ENCODE data around the gene NRF1.
"Not testable (repeated sequence)": the region's sequence is repeated elsewhere in the genome, so short reads cannot be mapped to it uniquely, and the experiment has no call there.

The NRF1 gene

DNA sequence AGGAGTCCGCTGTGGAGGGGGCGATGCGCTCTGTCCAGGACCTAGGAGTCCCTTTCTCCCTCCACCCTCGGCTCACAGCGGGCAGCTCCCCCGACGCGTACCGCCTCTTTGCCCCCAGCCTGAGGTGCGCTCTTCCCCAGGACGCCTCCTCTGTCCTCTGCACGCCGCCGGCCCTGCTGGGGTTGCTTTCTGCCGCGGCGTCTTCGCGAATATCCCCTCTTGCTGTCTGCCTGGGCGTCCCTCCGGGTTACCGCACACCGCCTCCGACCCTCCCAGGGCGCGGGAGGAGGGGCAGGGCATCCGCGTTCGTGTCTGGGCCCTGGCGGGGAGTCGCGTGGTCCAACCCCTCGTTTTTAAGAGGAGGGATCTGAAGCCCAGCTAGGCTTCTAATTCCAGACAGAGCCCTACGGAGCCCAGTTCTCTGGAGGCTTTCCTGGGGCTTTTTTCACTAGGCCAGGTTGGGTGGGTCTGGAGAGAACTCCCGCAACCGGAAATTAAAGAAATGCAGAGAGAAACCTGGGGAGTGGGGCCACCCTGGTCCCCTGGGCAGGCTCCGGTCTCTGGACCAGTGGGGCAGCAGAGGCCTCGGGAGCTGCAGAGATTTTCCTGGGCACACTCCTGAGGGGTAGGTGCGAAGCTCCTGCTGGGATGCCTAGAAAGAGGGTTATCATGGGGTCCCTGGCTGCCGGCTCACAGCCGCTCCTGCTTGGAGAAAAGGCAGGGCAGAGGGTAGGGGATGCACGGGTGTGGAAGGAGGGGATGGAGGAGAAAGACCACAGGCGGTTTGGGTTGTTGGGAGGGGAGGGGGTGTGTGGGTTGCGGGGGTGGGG is 174.4 kb downstream of the NRF1 start:
- no peak for DNase-seq

DNA sequence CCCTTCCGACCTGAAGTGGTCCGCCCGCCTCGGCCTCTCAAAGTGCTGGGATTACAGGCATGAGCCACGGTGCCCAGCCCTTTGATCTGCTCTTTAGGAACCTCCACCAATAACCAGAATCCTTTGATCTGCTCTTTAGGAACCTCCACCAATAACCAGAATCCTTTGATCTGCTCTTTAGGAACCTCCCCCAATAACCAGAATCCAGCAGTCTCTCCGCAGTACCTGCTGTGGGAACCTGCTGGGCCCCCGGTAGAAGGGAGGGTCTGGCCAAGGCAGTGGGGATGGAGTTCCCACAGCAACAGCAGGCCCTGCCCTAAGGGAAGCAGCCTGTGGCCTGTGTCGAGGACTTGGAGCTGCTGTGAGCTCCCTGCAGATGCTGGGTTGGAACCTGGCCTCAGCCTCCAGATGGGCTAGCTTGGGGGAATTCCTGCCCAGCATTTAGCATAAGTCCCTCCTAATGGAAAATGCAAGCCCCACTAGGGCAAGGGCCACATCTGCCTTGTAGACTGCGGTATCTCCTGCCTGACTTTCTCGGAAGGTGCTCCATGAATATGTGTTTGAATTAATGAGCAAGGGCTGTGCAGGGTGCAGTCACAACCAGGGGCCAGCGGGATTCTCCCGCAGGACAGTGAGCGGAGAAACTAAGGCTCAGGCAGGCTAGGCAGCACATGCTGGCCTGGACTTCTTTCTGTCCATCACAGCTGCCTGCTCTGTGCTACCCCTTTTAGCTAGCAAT is 175.5 kb downstream of the NRF1 start:
- no peak for DNase-seq

DNA sequence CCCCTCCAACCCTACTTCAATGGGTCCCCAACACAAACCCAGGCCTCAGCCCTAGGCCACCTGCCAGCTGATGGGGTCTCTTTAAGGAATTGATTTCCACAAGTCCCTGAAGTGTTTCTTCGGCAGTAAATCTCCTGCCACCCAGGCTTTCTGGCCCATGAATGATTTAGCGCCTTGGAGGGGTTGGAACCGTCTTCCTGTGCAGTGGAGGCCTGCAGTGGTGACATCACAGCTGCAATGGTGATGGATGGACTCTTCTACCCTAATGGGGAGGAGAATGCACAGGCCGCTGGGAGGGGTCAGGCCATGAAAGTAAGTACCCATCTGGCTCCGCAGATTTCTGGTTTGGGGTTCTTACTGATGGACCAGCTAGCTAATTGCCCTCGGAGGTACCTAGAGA is 177.5 kb downstream of the NRF1 start:
- no peak for DNase-seq

DNA sequence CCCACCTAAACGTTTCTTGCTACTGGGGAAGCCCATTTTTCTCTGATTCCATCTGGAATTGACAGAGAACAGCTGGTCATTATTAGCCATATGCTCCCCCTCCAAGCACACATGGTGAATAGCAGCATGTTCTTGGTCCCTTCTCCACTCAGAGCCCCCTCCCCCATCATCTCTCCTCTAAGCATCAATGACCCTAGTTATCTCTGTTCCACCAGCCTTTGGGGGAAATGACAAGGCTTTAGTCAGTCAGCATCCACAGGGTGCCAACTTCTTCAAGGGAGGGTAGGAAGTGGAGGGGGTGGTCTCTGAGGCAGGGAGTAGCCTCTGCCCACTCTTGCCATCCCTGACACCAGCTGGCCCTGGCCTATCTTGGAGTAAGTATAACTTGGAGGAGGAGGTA is 178.1 kb downstream of the NRF1 start:
- DNase-seq = no peak

DNA sequence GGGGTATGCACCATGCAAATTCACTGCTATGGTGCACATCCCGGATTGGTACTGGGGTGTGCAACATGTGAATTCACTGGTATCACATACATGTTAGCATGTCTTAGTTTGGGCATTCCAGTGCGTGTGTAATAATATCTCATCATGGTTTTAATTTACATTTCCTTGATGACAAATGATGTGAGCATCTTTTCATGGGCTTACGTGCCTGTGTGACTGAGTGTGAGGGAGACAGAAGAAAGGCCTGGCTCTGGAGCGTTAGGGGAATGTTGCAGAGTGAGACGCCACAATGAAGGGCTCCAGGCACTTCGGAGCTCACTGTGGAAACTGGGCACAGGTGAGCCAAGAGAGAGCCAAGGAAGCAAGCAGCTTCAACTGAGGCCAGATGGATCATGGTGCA is 178.6 kb downstream of the NRF1 start:
- DNase-seq = no peak

DNA sequence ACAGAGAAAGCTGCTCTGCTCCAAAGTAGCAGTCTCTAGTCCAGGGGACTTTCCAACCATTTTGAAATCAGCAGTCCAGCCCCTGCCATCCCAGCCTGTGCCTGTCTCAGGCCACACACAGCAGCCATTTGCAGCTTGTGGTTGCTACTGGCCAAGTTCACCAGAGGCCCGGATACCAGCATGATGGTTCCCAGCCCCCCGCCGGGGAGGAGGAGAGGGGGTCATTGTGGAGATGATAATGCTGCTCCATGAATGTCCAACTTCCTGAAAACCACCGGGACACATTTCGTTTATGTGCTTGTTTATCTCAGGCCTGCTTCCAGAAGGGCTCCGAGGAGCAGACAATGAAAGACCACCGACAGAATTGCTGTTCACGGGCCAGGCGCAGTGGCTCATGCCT is 181.2 kb downstream of the NRF1 start:
- no peak for DNase-seq

DNA sequence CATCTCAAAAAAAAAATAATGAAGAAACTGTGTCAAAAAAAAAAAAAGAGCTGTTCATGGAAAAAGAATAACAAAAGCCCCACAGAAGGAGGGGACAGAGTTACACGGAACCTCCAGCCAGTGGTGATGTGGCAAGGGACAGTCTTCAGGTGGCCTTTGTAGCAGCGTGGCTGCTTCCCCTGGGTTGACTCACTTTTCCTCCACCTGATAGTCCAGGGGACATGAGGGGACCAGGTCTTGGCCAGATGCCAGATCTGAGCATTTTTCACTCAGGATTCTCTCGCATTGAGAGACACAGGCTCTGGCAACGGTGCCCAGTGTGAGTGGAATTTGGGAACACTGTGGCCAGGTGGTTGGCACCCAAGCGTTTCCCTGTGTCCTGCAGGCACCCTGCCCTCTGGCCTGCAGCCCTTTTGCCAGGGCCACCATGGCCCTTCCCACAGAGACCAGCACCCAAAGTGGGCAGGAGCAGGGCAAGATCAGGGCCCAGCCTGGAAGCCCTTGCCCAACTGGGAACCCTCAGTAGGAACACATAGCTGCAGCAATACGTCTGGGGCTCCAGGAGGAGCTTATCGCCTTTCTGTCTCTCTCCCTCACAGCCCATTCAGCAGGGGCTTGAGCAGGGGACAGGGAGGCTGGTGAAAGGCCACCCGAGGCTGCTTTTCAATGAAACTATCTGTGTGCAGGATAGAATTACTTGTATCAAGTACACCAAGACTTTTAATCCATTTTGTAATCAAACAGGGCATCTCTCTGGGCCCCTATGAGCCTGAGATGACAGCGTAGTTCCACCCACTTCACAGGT is 182.2 kb downstream of the NRF1 start:
- DNase-seq = no peak

DNA sequence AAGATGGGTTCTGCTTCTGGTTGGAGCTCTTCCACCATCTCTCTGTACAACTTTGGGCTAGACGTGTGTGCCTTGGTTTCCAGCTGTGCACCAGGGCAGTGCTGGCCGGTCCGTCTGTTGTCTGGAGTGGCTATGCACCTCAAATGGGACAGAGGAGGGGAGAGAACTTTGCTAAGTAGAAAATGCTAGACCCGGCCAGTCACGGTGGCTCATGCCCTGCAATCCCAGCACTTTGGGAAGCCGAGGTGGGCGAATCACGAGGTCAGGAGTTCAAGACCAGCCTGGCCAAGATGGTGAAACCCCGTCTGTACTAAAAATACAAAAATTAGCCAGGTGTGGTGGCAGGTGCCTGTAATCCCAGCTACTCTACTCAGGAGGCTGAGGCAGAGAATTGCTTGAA is 182.9 kb downstream of the NRF1 start:
- DNase-seq = not testable (repeated sequence)

DNA sequence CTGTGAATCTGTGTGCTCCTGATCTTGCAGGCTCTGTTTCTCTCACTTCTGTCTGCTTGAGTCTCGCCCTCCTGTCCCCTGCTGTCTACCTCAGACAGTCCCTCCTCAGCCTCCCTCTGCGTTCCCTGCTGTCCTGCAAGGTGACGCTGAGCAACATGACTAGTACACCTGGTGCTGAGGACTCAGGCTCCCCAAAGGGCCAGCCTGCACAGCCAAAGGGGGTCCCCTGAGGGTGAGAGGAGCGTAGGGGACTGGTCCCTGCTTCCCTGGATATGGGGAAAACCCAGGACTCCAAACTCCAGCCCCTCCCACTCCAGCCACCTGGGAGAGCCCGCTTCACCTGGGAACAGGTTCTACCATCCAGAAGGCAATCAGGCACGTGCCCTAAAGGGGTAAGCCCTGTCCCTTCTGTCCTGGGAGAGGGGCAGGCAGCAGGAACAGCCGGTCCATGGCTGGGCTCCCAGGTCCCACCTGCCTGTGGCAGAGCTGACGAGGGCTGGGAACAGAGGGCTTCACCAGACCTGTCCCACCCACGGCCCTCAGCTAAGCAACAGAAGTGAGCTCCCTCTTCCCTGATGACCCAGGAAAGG is 184.8 kb downstream of the NRF1 start:
- DNase-seq = no peak

DNA sequence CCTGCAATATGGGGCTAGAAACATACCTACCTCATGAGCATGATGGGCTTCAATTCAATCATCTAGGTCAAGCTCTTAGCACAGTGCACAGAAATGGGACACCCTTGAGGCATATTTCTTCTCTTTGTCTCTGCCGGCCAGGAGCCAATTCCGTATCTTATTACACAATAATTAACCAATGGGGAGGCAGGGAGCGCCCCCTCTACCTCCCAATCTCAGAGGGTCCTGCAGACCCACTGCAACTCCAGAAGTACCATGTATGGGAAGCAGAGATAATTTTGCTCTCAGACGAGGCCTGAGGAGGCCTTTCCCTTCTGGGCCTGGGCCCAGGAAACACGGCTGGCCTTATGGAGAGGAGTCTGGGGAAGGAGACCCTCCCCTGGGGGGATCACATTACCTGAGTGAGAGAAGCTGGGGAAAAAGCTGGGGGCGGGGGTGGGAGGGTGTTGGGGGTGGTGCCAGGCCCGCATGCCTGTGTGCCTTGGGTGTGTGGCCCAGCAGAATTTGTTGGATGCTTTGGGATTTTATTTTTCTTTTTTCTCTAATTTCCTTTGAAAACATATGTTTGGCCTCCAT is 185.8 kb downstream of the NRF1 start:
- no peak for DNase-seq

DNA sequence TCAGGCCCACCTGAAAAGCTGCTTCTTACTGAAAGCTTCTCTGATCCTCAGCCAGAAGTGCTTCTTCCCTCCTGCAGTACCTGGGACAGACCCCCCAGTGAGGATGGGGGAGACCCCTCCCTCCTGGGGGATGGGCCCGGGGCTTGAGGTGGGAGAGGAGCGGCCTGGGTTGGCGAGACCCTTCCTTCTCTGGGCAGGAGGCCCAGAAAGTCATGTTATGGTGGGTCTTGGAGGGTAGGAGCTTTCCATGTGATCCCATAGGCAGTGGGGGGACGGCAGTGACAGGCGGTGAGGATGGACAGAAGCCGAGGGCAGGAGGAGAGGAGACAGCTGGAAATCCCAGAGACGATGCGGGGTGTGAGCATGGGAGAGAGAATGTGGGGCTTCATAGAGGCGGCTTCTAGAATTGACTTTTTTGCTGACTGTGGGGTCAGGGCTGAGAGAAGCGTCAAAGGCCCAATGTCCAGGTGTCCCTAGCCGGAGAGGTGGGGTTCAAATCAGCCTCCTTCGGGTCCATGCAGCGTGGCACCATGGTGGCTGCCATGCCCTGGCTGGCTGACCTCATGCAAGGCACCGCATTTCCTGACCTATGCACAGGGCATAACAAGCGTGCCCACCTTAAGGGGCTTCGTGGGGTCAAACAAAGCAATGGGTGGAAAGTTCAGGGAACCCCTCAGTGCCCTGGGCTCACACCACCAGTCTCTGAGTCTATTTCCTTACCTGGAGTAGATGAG is 187.3 kb downstream of the NRF1 start:
- DNase-seq = no peak

DNA sequence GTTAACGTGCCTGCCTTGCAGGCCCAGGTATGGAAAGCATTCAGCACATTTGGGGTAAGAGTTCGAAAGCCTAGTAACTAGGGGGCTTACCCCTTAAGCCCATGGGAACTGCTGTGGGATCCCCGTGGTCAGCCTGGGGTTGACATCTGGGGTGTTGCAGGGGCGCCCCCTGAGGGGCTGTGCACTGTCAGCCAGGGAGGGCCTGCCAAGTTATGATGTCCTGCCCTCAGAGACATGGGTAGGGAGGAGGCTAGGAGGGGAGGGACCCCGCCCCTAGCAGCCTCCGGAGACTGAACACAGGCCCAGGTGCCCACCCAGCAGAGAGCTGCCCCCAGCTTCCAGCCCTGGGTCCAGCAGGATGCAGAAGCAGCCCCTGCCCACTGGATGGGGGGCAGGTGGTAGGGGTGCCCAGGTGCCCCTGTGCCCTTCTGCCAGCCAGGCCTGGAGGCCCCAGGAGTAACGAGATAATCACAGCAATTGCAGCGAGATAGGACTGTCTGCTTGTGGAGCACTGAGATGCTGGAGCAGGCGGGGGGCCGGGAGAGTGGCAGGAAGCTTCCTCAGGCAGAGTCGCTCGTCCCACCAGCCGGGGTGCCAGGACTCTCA is 187.9 kb downstream of the NRF1 start:
- DNase-seq = no peak

DNA sequence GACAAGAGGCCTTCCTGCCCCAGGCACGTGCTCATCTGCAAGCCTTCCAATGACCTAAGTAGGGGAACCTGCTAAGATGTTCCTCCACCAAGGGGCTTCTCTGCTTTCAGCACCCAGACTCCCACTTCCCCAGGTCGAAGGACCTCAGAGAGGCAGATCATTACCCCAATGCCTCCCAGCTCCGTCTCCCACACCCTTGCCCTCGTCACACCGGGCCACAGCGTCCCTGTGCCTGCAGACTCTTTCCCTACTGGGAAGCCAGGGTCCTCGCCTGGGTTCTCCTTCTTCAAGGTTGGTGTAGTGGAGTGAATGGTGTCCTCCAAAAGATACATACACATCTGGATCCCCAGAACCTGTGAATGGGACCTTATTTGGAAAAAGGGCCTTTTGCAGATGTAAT is 189.4 kb downstream of the NRF1 start:
- DNase-seq = no peak

DNA sequence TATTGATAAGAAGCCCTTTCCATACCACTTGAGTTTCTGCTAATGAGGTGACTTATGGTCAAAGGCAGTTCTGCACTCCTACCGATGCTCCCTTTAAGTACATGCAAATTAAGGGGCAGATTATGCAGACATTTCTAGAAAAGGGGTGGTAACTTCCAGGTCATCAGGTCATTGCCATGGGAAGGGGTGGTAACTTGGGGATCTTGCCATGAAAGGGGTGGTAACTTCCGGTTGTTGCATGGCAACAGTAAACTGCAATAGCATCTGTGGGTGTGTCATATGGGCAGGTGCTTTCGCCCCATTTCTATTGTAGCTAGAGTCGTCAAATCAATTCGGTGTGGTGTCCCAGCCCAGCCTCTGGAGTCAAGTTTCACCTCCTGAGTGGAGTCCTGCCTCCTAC is 190.4 kb downstream of the NRF1 start:
- DNase-seq = no peak

DNA sequence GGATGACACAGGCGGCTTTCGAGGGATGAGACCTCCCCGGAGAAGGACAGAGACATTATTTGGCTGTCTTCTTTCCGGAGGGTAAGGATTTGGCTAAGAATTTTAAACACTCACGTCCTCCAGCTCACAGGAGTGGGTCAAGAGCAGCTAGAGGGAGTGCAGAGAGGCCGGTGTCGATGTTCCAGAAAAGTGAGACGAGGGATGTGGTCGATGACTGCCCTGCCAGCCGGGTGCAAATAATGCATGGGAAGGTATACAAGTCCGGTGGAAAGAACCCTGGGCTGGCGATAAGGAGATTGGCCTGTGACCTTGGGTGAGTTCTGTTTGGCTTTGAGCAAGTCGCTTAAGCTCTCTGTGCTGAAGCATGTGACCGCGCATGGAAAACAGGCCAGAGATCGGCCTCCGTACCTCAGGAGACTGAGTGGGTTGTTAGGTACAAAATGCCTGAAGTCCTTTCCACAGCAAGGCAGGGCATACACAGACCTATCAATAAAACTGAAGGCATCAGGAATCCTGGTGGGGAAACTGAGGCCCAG is 192.1 kb downstream of the NRF1 start:
- no peak for DNase-seq

DNA sequence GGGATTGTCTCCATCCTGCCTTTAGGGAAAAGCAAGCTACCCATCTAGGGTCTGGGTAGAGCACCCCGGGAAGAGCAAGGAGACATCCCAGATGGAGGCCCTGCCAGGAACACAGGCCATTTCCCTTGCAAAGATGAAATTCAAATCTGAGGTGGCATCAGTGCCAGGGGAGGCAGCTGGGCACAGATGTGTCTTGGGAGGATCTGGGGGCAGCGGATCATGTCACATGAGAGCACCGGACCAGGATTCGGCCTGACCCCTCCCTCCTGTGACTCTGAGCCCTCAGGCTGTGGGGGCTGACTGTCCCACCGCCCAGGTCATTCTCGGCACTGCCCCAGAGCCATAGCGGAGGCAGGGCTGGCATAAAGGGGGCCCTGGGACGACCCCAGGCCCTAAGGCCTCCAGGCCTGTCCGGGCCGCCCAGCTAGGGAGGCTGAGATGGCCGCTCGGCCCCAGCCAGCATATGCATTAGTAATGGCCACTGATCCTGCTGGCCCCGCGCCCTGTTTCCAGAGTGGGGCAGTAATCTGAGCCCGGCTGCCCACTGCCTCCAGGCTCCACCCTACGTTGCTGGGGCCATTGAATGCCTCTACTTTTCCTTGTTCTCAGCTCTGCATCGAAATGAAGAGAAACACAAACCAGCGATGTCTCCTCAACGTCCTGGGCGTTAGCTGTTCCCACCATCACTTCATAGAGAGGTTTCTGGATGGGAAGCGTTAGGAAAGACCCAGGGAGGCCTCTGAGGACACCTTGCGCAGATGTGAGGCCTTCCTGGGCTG is 192.8 kb downstream of the NRF1 start:
- DNase-seq = no peak

DNA sequence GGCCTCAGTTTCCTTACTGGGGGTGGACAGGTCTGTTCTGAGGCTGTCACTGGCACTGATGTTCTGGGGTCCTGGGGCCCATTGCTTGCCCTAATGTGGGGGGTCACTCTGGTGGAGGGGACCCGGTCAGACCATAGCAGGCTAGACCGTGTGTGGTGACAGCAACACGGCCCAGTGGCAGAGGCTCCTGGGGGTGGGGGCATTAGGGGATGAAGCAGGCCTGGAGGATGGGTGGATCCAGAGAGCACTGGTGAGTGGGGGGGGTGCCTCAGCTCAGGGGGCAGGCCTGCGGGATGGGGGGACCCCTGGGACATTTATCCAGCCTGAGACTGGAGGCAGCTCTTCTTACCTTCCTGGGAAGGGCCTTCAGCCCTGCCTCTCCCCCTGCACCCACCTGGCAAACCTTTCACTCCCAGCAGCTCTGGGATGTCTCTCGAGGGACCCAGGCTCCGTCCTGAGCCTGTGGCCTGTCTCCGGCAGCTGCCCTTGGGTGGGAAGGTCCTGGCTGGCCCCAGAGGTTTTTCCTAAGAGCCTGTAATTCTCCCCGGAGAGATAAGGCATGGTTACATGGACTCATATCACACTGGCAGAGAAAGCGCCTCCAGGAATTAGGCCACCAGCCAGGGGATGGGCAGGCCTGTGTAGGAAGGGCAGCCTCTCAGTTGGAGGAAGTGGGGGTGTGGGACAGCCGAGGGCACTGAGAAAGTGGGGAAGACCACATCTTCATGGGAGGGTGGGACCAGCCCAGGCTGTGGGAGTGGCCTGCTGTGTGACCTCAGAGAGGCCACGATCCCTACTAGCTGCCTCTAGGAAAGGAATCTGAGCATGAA is 193.6 kb downstream of the NRF1 start:
- no peak for DNase-seq

Measured in amniotic stem cell (primary cell).